SK-N-SH (cell line): ENCODE results near the gene PDLIM4. TPM values are rescaled to one million over a fixed set of nuclear protein-coding genes. Genes with fewer than 3 reads are reported as not detected.

ENCODE experiments used
- CHD2 ChIP-seq: fragments of 150-350 bp; IDR thresholded peaks from 2 replicates; pipeline ENCODE4 v1.6.1; 2018; ENCODE audit warnings: low read length; ENCODE audit not compliant: partially characterized antibody
- EP300 ChIP-seq, 2 experiments: IDR thresholded peaks; 2 replicates each; pipeline versions ENCODE4 v1.4.0 to v1.6.1; 2012; ENCODE audit warnings: borderline replicate concordance in 1 of 2, low read depth in 1 of 2, low read length in 1 of 2
- FOXJ3 ChIP-seq: sonication (generic); formaldehyde crosslinking; IDR thresholded peaks from 2 replicates; pipeline ENCODE4 v1.5.1; 2020; ENCODE audit warnings: mild to moderate bottlenecking, missing genetic modification reagents
- FOXM1 ChIP-seq: IDR thresholded peaks from 2 replicates; pipeline ENCODE4 v1.4.0; 2012; ENCODE audit warnings: low read depth, mild to moderate bottlenecking
- GABPA ChIP-seq: IDR thresholded peaks from 2 replicates; pipeline ENCODE4 v1.4.0; 2012; ENCODE audit warnings: low read depth, mild to moderate bottlenecking
- JUND ChIP-seq: IDR thresholded peaks from 2 replicates; pipeline ENCODE4 v1.4.0; 2012
- MEF2A ChIP-seq: IDR thresholded peaks from 2 replicates; pipeline ENCODE4 v1.4.0; 2012; ENCODE audit warnings: low read depth, borderline replicate concordance
- MXI1 ChIP-seq: IDR thresholded peaks from 2 replicates; pipeline ENCODE4 v1.6.1; 2012; ENCODE audit warnings: mild to moderate bottlenecking, low read depth, low read length, improper control_type of control experiment
- NRF1 ChIP-seq: IDR thresholded peaks from 2 replicates; pipeline ENCODE4 v1.6.1; 2012; ENCODE audit warnings: low read depth, mild to moderate bottlenecking, low read length
- SIN3A ChIP-seq: IDR thresholded peaks from 2 replicates; pipeline ENCODE4 v1.6.1; 2012; ENCODE audit warnings: low read depth, mild to moderate bottlenecking, low read length, moderate library complexity, borderline replicate concordance
- SMC3 ChIP-seq: IDR thresholded peaks from 2 replicates; pipeline ENCODE4 v1.6.1; 2012; ENCODE audit warnings: low read depth, low read length, improper control_type of control experiment
- TAF1 ChIP-seq: IDR thresholded peaks from 2 replicates; pipeline ENCODE4 v1.6.1; 2012; ENCODE audit warnings: low read depth, mild to moderate bottlenecking, low read length, moderate library complexity, borderline replicate concordance
- TCF12 ChIP-seq: IDR thresholded peaks from 2 replicates; pipeline ENCODE4 v1.4.0; 2012
- USF2 ChIP-seq: fragments of 150-350 bp; IDR thresholded peaks from 2 replicates; pipeline ENCODE4 v1.6.1; 2017; ENCODE audit warnings: antibody characterized with exemption, low read length, low read depth, borderline replicate concordance
- YY1 ChIP-seq: IDR thresholded peaks from 2 replicates; pipeline ENCODE4 v1.4.0; 2012; ENCODE audit warnings: low read depth, mild to moderate bottlenecking
- polyA plus RNA-seq, 3 experiments: library from polyadenylated mRNA; depleted of rRNA; stranded (reverse); fragments of >200 nt; gene quantifications; 2 replicates each; pipeline ENCODE4 v1.2.3, GENCODE V29; 2012
- TF ChIP-seq, protein P1 (sequence below): IDR thresholded peaks from 2 replicates; pipeline ENCODE4 v1.6.1; 2012; ENCODE audit warnings: mild to moderate bottlenecking, low read depth, low read length, moderate library complexity

The PDLIM4 gene
- polyA plus RNA-seq, 1 of the 3 experiments (the other 2 are of a cell fraction): 57.1 TPM

GRCh38 chr5:132268769-132269551 lies 11.5 kb downstream of the PDLIM4 start (continued):
- TF ChIP-seq TAF1 (no peak), FOXM1 (no peak), JUND (no peak; the same call in 1 of the 2 replicates), CHD2 (peak; percentile 94), TCF12 (peak; percentile 95), GABPA (no peak), USF2 (no peak), FOXJ3 (CRISPR knock-in tag) (0 out of 2 replicates have a peak, but pooled peaks have one; percentile 21), EP300 (IDR thresholded peaks at IDR 0.05; ENCODE audit: borderline replicate concordance in 1 of 2, low read depth in 1 of 2, low read length in 1 of 2) (peak; percentile 37 to 48; a peak in 3 of 4 replicates), MEF2A (no peak), SIN3A (peak; percentile 73; the same call in 1 of the 2 replicates), SMC3 (no peak), YY1 (no peak), MXI1 (peak; percentile 96), NRF1 (no peak)
- TF ChIP-seq, protein P1, sequence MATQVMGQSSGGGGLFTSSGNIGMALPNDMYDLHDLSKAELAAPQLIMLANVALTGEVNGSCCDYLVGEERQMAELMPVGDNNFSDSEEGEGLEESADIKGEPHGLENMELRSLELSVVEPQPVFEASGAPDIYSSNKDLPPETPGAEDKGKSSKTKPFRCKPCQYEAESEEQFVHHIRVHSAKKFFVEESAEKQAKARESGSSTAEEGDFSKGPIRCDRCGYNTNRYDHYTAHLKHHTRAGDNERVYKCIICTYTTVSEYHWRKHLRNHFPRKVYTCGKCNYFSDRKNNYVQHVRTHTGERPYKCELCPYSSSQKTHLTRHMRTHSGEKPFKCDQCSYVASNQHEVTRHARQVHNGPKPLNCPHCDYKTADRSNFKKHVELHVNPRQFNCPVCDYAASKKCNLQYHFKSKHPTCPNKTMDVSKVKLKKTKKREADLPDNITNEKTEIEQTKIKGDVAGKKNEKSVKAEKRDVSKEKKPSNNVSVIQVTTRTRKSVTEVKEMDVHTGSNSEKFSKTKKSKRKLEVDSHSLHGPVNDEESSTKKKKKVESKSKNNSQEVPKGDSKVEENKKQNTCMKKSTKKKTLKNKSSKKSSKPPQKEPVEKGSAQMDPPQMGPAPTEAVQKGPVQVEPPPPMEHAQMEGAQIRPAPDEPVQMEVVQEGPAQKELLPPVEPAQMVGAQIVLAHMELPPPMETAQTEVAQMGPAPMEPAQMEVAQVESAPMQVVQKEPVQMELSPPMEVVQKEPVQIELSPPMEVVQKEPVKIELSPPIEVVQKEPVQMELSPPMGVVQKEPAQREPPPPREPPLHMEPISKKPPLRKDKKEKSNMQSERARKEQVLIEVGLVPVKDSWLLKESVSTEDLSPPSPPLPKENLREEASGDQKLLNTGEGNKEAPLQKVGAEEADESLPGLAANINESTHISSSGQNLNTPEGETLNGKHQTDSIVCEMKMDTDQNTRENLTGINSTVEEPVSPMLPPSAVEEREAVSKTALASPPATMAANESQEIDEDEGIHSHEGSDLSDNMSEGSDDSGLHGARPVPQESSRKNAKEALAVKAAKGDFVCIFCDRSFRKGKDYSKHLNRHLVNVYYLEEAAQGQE: no peak
